ENCODE measurements around the gene UXS1. TPM values are rescaled to one million over a fixed set of nuclear protein-coding genes. Genes with fewer than 3 reads are reported as not detected.

UXS1 gene
- total RNA-seq, 1 experiment from 2014 or later: 44.7 TPM

GRCh38 chr2:106109675-106110424 lies 84.3 kb downstream of the UXS1 start:
- no peak for DNase-seq (ENCODE audit: low spot score)
- Mint-ChIP-seq H3K27me3 (ENCODE audit: low read depth) (no peaks in the 10 kb centered on the region), H3K4me3 (no peak overlapping the region), H3K4me1 (no peaks in the 10 kb centered on the region), H3K27ac (no peak overlapping the region), H3K9me3 (no peaks in the 10 kb centered on the region), H3K36me3 (peaks cover 35% of the 10 kb centered on the region)
- no peak for ATAC-seq
- POLR2A ChIA-PET: no interaction called here
- TF ChIP-seq FOXP4 (CRISPR knock-in tag; IDR thresholded peaks at IDR 0.05): no peak
- no peak for TF ChIP-seq ZNF416 (CRISPR knock-in tag; IDR thresholded peaks at IDR 0.05)
- TF ChIP-seq MAX (CRISPR knock-in tag; IDR thresholded peaks at IDR 0.05): no peak
- TF ChIP-seq ZNF423 (CRISPR knock-in tag; IDR thresholded peaks at IDR 0.05): no peak
- TF ChIP-seq AR (CRISPR knock-in tag; IDR thresholded peaks at IDR 0.05): no peak
- no peak for TF ChIP-seq GABPB1 (CRISPR knock-in tag; IDR thresholded peaks at IDR 0.05)
- no peak for TF ChIP-seq E2F4 (CRISPR knock-in tag; IDR thresholded peaks at IDR 0.05; ENCODE audit: borderline replicate concordance, low read depth)
- no peak for TF ChIP-seq ZNF512 (CRISPR knock-in tag; IDR thresholded peaks at IDR 0.05; ENCODE audit: borderline replicate concordance)
- no peak for TF ChIP-seq NR2C2 (CRISPR knock-in tag; IDR thresholded peaks at IDR 0.05)
- TF ChIP-seq AFF4 (CRISPR knock-in tag; IDR thresholded peaks at IDR 0.05; ENCODE audit: borderline replicate concordance): no peak
- no peak for TF ChIP-seq ATF3 (CRISPR knock-in tag; conservative IDR thresholded peaks at IDR 0.05)
- no peak for TF ChIP-seq ZNF532 (CRISPR knock-in tag; IDR thresholded peaks at IDR 0.05; ENCODE audit: borderline replicate concordance)
- CTCF ChIA-PET: no interaction called here

Data from WTC11 (cell line).